ENCODE measurements around the gene JOSD1.

GRCh38 chr22:38713921-38714320, 13.2 kb upstream of the JOSD1 start:
- TF ChIP-seq CTCF (IDR thresholded peaks at IDR 0.05; ENCODE audit: low read length) (no peak), EZH2 (optimal IDR thresholded peaks at IDR 0.05; ENCODE audit: low read depth, low read length) (no peak)

Measured in MM.1S (cell line).